ENCODE data around the gene PTPRG. TPM values are rescaled to one million over a fixed set of nuclear protein-coding genes. Genes with fewer than 3 reads are reported as not detected.

PTPRG gene
- total RNA-seq, 1 experiment from 2014 or later = 11.7 TPM

- H3K27ac ChIP-seq (ENCODE audit: low read depth, low read length, poor library complexity, severe bottlenecking) = no peak overlapping the region
- no TSS peak for BruUV-seq (replicated peaks)
- POLR2A ChIA-PET (ENCODE audit: low non-redundant PET) = no interaction called here
Observed at GRCh38 chr3:61948699-61949305, 387.4 kb downstream of the PTPRG start.

GRCh38 chr3:61954097-61954540, 392.7 kb downstream of the PTPRG start:
- DNase-seq (ENCODE audit: low spot score) = no peak
- ChIA-PET POLR2A (ENCODE audit: low non-redundant PET) (no interaction called here), CTCF (no interaction called here)
- no peaks in the 10 kb centered on the region for H3K36me3 ChIP-seq (ENCODE audit: insufficient read depth, low read length, poor library complexity, severe bottlenecking)
- no TSS peak for BruUV-seq (replicated peaks)
- H3K4me3 ChIP-seq (ENCODE audit: low read depth, low read length, poor library complexity, severe bottlenecking) = no peak overlapping the region
- intact Hi-C loops (cut with micrococcal nuclease; ENCODE audit: unreplicated experiment) = no loop called here
- no peaks in the 10 kb centered on the region for H3K9me3 ChIP-seq (ENCODE audit: low read depth, low read length, poor library complexity, severe bottlenecking)
- TF ChIP-seq, protein P1, sequence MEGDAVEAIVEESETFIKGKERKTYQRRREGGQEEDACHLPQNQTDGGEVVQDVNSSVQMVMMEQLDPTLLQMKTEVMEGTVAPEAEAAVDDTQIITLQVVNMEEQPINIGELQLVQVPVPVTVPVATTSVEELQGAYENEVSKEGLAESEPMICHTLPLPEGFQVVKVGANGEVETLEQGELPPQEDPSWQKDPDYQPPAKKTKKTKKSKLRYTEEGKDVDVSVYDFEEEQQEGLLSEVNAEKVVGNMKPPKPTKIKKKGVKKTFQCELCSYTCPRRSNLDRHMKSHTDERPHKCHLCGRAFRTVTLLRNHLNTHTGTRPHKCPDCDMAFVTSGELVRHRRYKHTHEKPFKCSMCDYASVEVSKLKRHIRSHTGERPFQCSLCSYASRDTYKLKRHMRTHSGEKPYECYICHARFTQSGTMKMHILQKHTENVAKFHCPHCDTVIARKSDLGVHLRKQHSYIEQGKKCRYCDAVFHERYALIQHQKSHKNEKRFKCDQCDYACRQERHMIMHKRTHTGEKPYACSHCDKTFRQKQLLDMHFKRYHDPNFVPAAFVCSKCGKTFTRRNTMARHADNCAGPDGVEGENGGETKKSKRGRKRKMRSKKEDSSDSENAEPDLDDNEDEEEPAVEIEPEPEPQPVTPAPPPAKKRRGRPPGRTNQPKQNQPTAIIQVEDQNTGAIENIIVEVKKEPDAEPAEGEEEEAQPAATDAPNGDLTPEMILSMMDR (conservative IDR thresholded peaks at IDR 0.05; ENCODE audit: low read depth, low read length) = no peak
- TF ChIP-seq EZH2 (IDR thresholded peaks at IDR 0.05; ENCODE audit: borderline replicate concordance, low read depth, low read length, poor library complexity, severe bottlenecking) = no peak
- no peak overlapping the region for H3K27ac ChIP-seq (ENCODE audit: low read depth, low read length, poor library complexity, severe bottlenecking)
- H3K4me1 ChIP-seq (ENCODE audit: insufficient read depth, low read length, poor library complexity, severe bottlenecking) = no peaks in the 10 kb centered on the region
- no peaks in the 10 kb centered on the region for H3K27me3 ChIP-seq (replicated peaks; ENCODE audit: insufficient read depth, low read depth, low read length, poor library complexity)

More at GRCh38 chr3:61948699-61949305, 387.4 kb downstream of the PTPRG start:
- no peaks in the 10 kb centered on the region for H3K36me3 ChIP-seq (ENCODE audit: insufficient read depth, low read length, poor library complexity, severe bottlenecking)
- CTCF ChIA-PET = interaction anchor here (0.7 kb wide), 1 partner anchor 529 kb away, joined by 3 read pairs; no protein-coding TSS in a partner anchor
- no peaks in the 10 kb centered on the region for H3K9me3 ChIP-seq (ENCODE audit: low read depth, low read length, poor library complexity, severe bottlenecking)
- H3K27me3 ChIP-seq (replicated peaks; ENCODE audit: insufficient read depth, low read depth, low read length, poor library complexity) = no peaks in the 10 kb centered on the region
- intact Hi-C loops (cut with micrococcal nuclease; ENCODE audit: unreplicated experiment) = no loop called here
- no peak overlapping the region for H3K4me3 ChIP-seq (ENCODE audit: low read depth, low read length, poor library complexity, severe bottlenecking)
- DNase-seq (ENCODE audit: low spot score) = no peak
- no peak for TF ChIP-seq EZH2 (IDR thresholded peaks at IDR 0.05; ENCODE audit: borderline replicate concordance, low read depth, low read length, poor library complexity, severe bottlenecking)
- TF ChIP-seq, protein P1 (conservative IDR thresholded peaks at IDR 0.05; ENCODE audit: low read depth, low read length) = no peak
- no peaks in the 10 kb centered on the region for H3K4me1 ChIP-seq (ENCODE audit: insufficient read depth, low read length, poor library complexity, severe bottlenecking)

- H3K4me1 ChIP-seq (ENCODE audit: insufficient read depth, low read length, poor library complexity, severe bottlenecking) = no peaks in the 10 kb centered on the region
- H3K4me3 ChIP-seq (ENCODE audit: low read depth, low read length, poor library complexity, severe bottlenecking) = no peak overlapping the region
- intact Hi-C loops (cut with micrococcal nuclease; ENCODE audit: unreplicated experiment) = no loop called here
- TF ChIP-seq, protein P1 (conservative IDR thresholded peaks at IDR 0.05; ENCODE audit: low read depth, low read length) = no peak
- no peak for TF ChIP-seq EZH2 (IDR thresholded peaks at IDR 0.05; ENCODE audit: borderline replicate concordance, low read depth, low read length, poor library complexity, severe bottlenecking)
- H3K9me3 ChIP-seq (ENCODE audit: low read depth, low read length, poor library complexity, severe bottlenecking) = no peaks in the 10 kb centered on the region
- BruUV-seq (replicated peaks) = no TSS peak
- DNase-seq (ENCODE audit: low spot score) = no peak
- no peaks in the 10 kb centered on the region for H3K36me3 ChIP-seq (ENCODE audit: insufficient read depth, low read length, poor library complexity, severe bottlenecking)
- no peak overlapping the region for H3K27ac ChIP-seq (ENCODE audit: low read depth, low read length, poor library complexity, severe bottlenecking)
- no peaks in the 10 kb centered on the region for H3K27me3 ChIP-seq (replicated peaks; ENCODE audit: insufficient read depth, low read depth, low read length, poor library complexity)
- CTCF ChIA-PET = no interaction called here
- POLR2A ChIA-PET (ENCODE audit: low non-redundant PET) = no interaction called here
Observed at GRCh38 chr3:61955483-61955882, 394.1 kb downstream of the PTPRG start.
